B cell (primary cell): ENCODE data around the gene BCL7C.

ENCODE experiments used
- EZH2 ChIP-seq: IDR thresholded peaks from 2 replicates; pipeline ENCODE4 v1.6.1; 2012; ENCODE audit warnings: borderline replicate concordance, low read depth, mild to moderate bottlenecking, moderate library complexity, low read length; ENCODE audit not compliant: insufficient read depth, poor library complexity, severe bottlenecking
- TF ChIP-seq, protein P1 (sequence below): fragments of 200-600 bp; IDR thresholded peaks from one replicate; pipeline ENCODE4 v1.8.0; 2022; ENCODE audit warnings: antibody characterized with exemption, mild to moderate bottlenecking

DNA sequence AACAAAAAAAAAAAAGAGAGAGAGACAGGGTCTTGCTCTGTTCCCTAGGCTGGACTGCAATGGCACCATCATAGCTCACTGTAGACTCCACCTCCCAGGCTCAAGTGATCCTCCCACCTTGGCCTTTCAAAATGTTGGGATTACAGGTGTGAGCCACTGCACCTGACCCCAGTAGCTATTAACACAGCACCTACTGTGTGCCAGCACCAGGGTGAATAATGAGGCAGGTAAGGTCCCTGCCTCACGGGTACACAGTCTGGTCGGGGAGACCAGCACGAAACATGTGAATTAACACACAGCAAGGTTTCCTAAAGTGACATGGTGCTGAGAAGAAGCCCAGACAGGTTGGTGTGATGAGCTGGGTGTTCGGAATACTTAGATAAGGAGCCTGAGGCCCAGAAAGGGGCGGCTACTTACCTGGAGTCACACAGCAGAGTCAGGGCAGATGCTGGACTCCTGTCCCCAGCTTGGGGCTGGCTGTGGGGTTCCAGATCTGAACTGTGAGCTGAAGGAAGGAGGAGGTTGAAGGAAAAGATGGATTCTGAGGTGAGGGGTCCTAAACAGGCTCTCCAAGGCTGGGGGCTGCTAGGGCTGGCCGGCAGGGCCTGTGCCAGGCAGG lies 19.0 kb upstream of the BCL7C start:
- TF ChIP-seq, protein P1, sequence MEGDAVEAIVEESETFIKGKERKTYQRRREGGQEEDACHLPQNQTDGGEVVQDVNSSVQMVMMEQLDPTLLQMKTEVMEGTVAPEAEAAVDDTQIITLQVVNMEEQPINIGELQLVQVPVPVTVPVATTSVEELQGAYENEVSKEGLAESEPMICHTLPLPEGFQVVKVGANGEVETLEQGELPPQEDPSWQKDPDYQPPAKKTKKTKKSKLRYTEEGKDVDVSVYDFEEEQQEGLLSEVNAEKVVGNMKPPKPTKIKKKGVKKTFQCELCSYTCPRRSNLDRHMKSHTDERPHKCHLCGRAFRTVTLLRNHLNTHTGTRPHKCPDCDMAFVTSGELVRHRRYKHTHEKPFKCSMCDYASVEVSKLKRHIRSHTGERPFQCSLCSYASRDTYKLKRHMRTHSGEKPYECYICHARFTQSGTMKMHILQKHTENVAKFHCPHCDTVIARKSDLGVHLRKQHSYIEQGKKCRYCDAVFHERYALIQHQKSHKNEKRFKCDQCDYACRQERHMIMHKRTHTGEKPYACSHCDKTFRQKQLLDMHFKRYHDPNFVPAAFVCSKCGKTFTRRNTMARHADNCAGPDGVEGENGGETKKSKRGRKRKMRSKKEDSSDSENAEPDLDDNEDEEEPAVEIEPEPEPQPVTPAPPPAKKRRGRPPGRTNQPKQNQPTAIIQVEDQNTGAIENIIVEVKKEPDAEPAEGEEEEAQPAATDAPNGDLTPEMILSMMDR, result no peak
- no peak for TF ChIP-seq EZH2
